Measurements from ENCODE around the gene PFKFB3.

The PFKFB3 gene

DNA sequence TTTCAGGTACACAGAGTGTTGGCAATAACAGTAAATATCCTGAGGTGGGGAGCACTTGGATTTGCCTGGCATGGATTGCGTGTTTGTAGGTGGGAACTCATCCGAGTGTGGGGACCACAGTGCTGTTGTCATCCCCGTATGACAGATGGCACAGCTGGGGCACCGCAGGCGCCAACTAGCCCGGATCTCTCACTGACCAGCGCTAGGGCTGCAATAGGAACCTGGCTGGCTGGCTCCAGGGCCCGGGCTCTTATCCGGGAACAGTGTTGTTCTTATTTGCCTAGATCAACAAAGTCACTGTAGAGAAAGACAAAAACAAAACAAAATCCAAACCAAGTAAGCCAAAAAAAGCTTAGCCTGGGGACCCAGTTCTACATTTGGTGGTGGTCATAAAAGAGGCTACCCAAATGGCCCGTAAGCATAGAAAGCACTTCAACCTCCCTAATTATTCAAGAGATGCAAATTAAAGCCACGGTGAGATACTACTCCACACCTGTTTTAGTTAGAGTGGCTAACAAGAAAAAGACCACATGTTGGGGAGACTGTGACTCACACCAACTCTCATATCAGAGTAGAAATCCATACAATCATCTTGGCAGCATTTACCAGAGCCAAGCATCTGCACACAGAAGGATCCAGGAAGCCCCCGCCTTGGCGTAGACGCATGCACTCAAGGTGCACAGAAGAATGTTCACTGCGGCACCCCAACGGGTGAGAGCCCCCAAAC is 27.2 kb upstream of the PFKFB3 start:
- Histone ChIP-seq H2AFZ (ENCODE audit: low read length) (no peak overlapping the region), H3K27me3 (replicated peaks; ENCODE audit: insufficient read depth, low read length) (no peaks in the 10 kb centered on the region), H3F3A (ENCODE audit: insufficient read depth, low read length) (no peaks in the 10 kb centered on the region), H3K4me2 (ENCODE audit: low read depth, low read length) (no peak overlapping the region), H3K9me2 (replicated peaks; ENCODE audit: insufficient read depth, low read length) (no peaks in the 10 kb centered on the region), H3K9ac (ENCODE audit: low read length) (no peak overlapping the region), H3K9me3 (replicated peaks; ENCODE audit: insufficient read depth, low read length) (no peaks in the 10 kb centered on the region), H3K36me3 (replicated peaks; ENCODE audit: insufficient read depth, low read length) (no peaks in the 10 kb centered on the region), H3K4me1 (ENCODE audit: low read length) (no peaks in the 10 kb centered on the region), H3K79me2 (ENCODE audit: low read length) (peaks cover 40% of the 10 kb centered on the region), H4K20me1 (ENCODE audit: insufficient read depth, low read length) (no peaks in the 10 kb centered on the region), H3K4me3 (ENCODE audit: low read length) (no peak overlapping the region), H3K27ac (ENCODE audit: low read length) (no peak overlapping the region)
- TF ChIP-seq CTCF (IDR thresholded peaks at IDR 0.05; ENCODE audit: low read length) (no peak), EZH2 (optimal IDR thresholded peaks at IDR 0.05; ENCODE audit: low read depth, low read length) (no peak)
- no peak for DNase-seq

- Histone ChIP-seq H3K36me3 (replicated peaks; ENCODE audit: insufficient read depth, low read length) (no peaks in the 10 kb centered on the region), H3K27me3 (replicated peaks; ENCODE audit: insufficient read depth, low read length) (no peaks in the 10 kb centered on the region), H4K20me1 (ENCODE audit: insufficient read depth, low read length) (no peaks in the 10 kb centered on the region), H3K9ac (ENCODE audit: low read length) (no peak overlapping the region), H3K79me2 (ENCODE audit: low read length) (peaks cover 32% of the 10 kb centered on the region), H3K4me3 (ENCODE audit: low read length) (no peak overlapping the region), H3K4me2 (ENCODE audit: low read depth, low read length) (no peak overlapping the region), H3F3A (ENCODE audit: insufficient read depth, low read length) (no peaks in the 10 kb centered on the region), H2AFZ (ENCODE audit: low read length) (no peak overlapping the region), H3K9me2 (replicated peaks; ENCODE audit: insufficient read depth, low read length) (no peaks in the 10 kb centered on the region), H3K4me1 (ENCODE audit: low read length) (no peaks in the 10 kb centered on the region), H3K9me3 (replicated peaks; ENCODE audit: insufficient read depth, low read length) (no peaks in the 10 kb centered on the region), H3K27ac (ENCODE audit: low read length) (no peak overlapping the region)
- no peak for TF ChIP-seq EZH2phosphoT487 (IDR thresholded peaks at IDR 0.05; ENCODE audit: low read length)
- no peak for TF ChIP-seq CTCF (IDR thresholded peaks at IDR 0.05; ENCODE audit: low read length)
- TF ChIP-seq EZH2 (optimal IDR thresholded peaks at IDR 0.05; ENCODE audit: low read depth, low read length): no peak
- no peak for DNase-seq
These were observed 26.0 kb upstream of the PFKFB3 start for GRCh38 chr10:6176691-6177231.

GRCh38 chr10:6177880-6178281 is 24.9 kb upstream of the PFKFB3 start:
- Histone ChIP-seq H3K79me2 (ENCODE audit: low read length) (peaks cover 21% of the 10 kb centered on the region), H3K4me2 (ENCODE audit: low read depth, low read length) (no peak overlapping the region), H2AFZ (ENCODE audit: low read length) (no peak overlapping the region), H3K9ac (ENCODE audit: low read length) (no peak overlapping the region), H3K27me3 (replicated peaks; ENCODE audit: insufficient read depth, low read length) (no peaks in the 10 kb centered on the region), H3K9me3 (replicated peaks; ENCODE audit: insufficient read depth, low read length) (no peaks in the 10 kb centered on the region), H3F3A (ENCODE audit: insufficient read depth, low read length) (no peaks in the 10 kb centered on the region), H3K36me3 (replicated peaks; ENCODE audit: insufficient read depth, low read length) (no peaks in the 10 kb centered on the region), H3K9me2 (replicated peaks; ENCODE audit: insufficient read depth, low read length) (no peaks in the 10 kb centered on the region), H3K27ac (ENCODE audit: low read length) (no peak overlapping the region), H4K20me1 (ENCODE audit: insufficient read depth, low read length) (no peaks in the 10 kb centered on the region), H3K4me1 (ENCODE audit: low read length) (no peaks in the 10 kb centered on the region), H3K4me3 (ENCODE audit: low read length) (no peak overlapping the region)
- TF ChIP-seq EZH2 (optimal IDR thresholded peaks at IDR 0.05; ENCODE audit: low read depth, low read length) (no peak), CTCF (IDR thresholded peaks at IDR 0.05; ENCODE audit: low read length) (no peak), EZH2phosphoT487 (IDR thresholded peaks at IDR 0.05; ENCODE audit: low read length) (no peak)
- no peak for DNase-seq
